ENCODE measurements around the gene SH2D6.

DNA sequence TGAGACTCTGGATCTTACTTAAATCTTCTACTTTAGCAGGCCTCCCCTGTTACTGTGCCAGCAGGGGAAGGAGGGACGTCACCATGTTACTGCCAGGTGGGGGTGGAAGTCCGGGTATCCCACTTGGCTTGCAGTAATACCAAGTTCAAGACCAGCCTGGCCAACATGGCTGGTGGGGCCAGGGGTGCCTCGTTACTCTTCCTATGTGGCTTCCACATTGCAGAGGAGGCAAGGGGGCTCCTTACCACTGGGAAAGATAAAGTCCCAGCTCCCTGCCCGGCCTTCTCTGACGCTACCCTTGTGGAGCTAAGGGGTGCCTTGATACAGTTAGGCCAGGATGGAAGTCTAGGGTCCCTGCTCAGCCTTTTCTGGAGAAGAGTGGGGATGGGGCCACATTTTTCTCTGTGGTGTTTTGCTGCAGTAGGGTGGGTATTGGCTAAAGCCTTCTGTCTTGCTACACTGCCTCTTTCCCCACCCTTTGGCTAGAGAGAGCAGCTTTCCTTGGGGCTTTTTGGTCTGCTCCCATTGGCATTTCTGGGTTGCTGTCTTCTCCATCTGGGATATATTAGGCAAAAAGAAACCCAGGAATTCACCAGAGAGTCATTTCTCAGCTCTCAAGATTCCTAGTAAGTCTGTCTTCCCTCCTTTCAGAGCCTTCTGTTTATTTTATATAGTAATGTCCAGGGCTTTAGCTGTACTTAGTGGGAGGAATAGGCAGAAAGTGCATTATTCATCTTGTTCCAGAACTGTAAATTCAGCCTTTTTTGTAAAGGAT lies 42.0 kb upstream of the SH2D6 start:
- TF ChIP-seq TFCP2L1 (CRISPR knock-in tag; IDR thresholded peaks at IDR 0.05) (no peak), RARB (CRISPR knock-in tag; IDR thresholded peaks at IDR 0.05) (no peak)
